Liver (tissue), 9 donors: Measurements from ENCODE around the gene SPTBN1. TPM values are rescaled to one million over a fixed set of nuclear protein-coding genes. Genes with fewer than 3 reads are reported as not detected.

Source experiments
- DNase-seq: peaks from one replicate; pipeline ENCODE4 v3.0.0-alpha.2; 2017; ENCODE audit warnings: low spot score
- H3K27ac ChIP-seq, 2 donors: one replicate each; pipeline ENCODE4 v1.7.0; 2013; ENCODE audit warnings: inconsistent platforms in 2 of 2, low read length in 2 of 2, control low read depth in 1 of 2, low read depth in 1 of 2, mild to moderate bottlenecking in 1 of 2
- H3K27me3 ChIP-seq, 4 donors: one replicate each; pipeline versions ENCODE4 v1.6.1 to v1.7.0; 2013; ENCODE audit warnings: low read length in 3 of 4, inconsistent platforms in 1 of 4, mild to moderate bottlenecking in 1 of 4, moderate library complexity in 1 of 4; ENCODE audit not compliant: control insufficient read depth in 4 of 4, insufficient read depth in 4 of 4
- H3K36me3 ChIP-seq, 4 donors: one replicate each; pipeline versions ENCODE4 v1.6.1 to v1.7.0; 2013; ENCODE audit warnings: low read length in 3 of 4, mild to moderate bottlenecking in 3 of 4, low read depth in 1 of 4, moderate library complexity in 1 of 4; ENCODE audit not compliant: control insufficient read depth in 4 of 4, insufficient read depth in 3 of 4
- H3K4me1 ChIP-seq, 4 donors: one replicate each; pipeline versions ENCODE4 v1.6.1 to v1.7.0; 2013; ENCODE audit warnings: low read length in 3 of 4, mild to moderate bottlenecking in 3 of 4, moderate library complexity in 1 of 4; ENCODE audit not compliant: control insufficient read depth in 4 of 4, insufficient read depth in 4 of 4
- H3K4me3 ChIP-seq, 3 donors: one replicate each; pipeline versions ENCODE4 v1.6.1 to v1.7.0; 2013; ENCODE audit warnings: low read length in 3 of 3, control low read depth in 1 of 3, low read depth in 1 of 3, mild to moderate bottlenecking in 1 of 3
- H3K9ac ChIP-seq, 2 donors: one replicate each; pipeline ENCODE4 v1.7.0; 2013; ENCODE audit warnings: low read length in 2 of 2, mild to moderate bottlenecking in 2 of 2, moderate library complexity in 2 of 2, control low read depth in 1 of 2, low read depth in 1 of 2
- H3K9me3 ChIP-seq, 4 donors: one replicate each; pipeline versions ENCODE4 v1.6.1 to v1.7.0; 2013; ENCODE audit warnings: low read length in 3 of 4; ENCODE audit not compliant: control insufficient read depth in 4 of 4
- ATF3 ChIP-seq: IDR thresholded peaks from 2 replicates; pipeline ENCODE4 v1.6.1; 2016; ENCODE audit warnings: antibody characterized with exemption
- CTCF ChIP-seq: fragments of 150-350 bp; IDR thresholded peaks from 2 replicates; pipeline ENCODE4 v1.5.1; 2017; ENCODE audit warnings: improper control_type of control experiment, low read depth, low read length; ENCODE audit not compliant: missing input control
- EGR1 ChIP-seq, 2 donors: IDR thresholded peaks; 2 replicates each; pipeline ENCODE4 v1.6.1; 2016 to 2018; ENCODE audit warnings: antibody characterized with exemption in 2 of 2, low read depth in 2 of 2
- FOXA1 ChIP-seq: IDR thresholded peaks from 2 replicates; pipeline ENCODE4 v1.6.1; 2016; ENCODE audit warnings: antibody characterized with exemption
- FOXA2 ChIP-seq: IDR thresholded peaks from 2 replicates; pipeline ENCODE4 v1.6.1; 2016; ENCODE audit warnings: antibody characterized with exemption
- GABPA ChIP-seq, 2 donors: IDR thresholded peaks in 1 of 2; conservative IDR thresholded peaks in 1 of 2; 2 replicates each; pipeline ENCODE4 v1.6.1; 2016; ENCODE audit warnings: antibody characterized with exemption in 2 of 2, mild to moderate bottlenecking in 1 of 2, moderate library complexity in 1 of 2
- HNF4A ChIP-seq, 2 donors: conservative IDR thresholded peaks; 2 replicates each; pipeline ENCODE4 v1.6.1; 2016; ENCODE audit warnings: antibody characterized with exemption in 2 of 2, mild to moderate bottlenecking in 2 of 2
- HNF4G ChIP-seq: IDR thresholded peaks from 2 replicates; pipeline ENCODE4 v1.6.1; 2016; ENCODE audit warnings: antibody characterized with exemption
- JUND ChIP-seq, 2 donors: IDR thresholded peaks; 2 replicates each; pipeline ENCODE4 v1.6.1; 2016; ENCODE audit warnings: antibody characterized with exemption in 2 of 2
- MAX ChIP-seq: IDR thresholded peaks from 2 replicates; pipeline ENCODE4 v1.6.1; 2016; ENCODE audit warnings: antibody characterized with exemption
- NR2F2 ChIP-seq: IDR thresholded peaks from 2 replicates; pipeline ENCODE4 v1.6.1; 2016; ENCODE audit warnings: antibody characterized with exemption
- RAD21 ChIP-seq, 2 donors: IDR thresholded peaks; 2 replicates each; pipeline ENCODE4 v1.6.1; 2016; ENCODE audit warnings: antibody characterized with exemption in 2 of 2, mild to moderate bottlenecking in 2 of 2
- REST ChIP-seq: IDR thresholded peaks from 2 replicates; pipeline ENCODE4 v1.6.1; 2016; ENCODE audit warnings: antibody characterized with exemption, mild to moderate bottlenecking
- RXRA ChIP-seq, 2 donors: IDR thresholded peaks; 2 replicates each; pipeline ENCODE4 v1.6.1; 2017 to 2018; ENCODE audit warnings: antibody characterized with exemption in 2 of 2, mild to moderate bottlenecking in 1 of 2
- SP1 ChIP-seq: IDR thresholded peaks from 2 replicates; pipeline ENCODE4 v1.6.1; 2018; ENCODE audit warnings: antibody characterized with exemption, mild to moderate bottlenecking
- TAF1 ChIP-seq: conservative IDR thresholded peaks from 2 replicates; pipeline ENCODE4 v1.6.1; 2016; ENCODE audit warnings: antibody characterized with exemption, mild to moderate bottlenecking
- YY1 ChIP-seq: IDR thresholded peaks from 2 replicates; pipeline ENCODE4 v1.6.1; 2016; ENCODE audit warnings: antibody characterized with exemption, mild to moderate bottlenecking
- ZBTB33 ChIP-seq: IDR thresholded peaks from 2 replicates; pipeline ENCODE4 v1.6.1; 2016; ENCODE audit warnings: antibody characterized with exemption
- WGBS: extraction: QIAGEN DNeasy Blood & Tissue Kit; methylation state at CpG from one replicate; pipeline ENCODE4 v1.1.7; 2013; 5-methylcytosine and 5-hydroxymethylcytosine counted together
- polyA plus RNA-seq, 2 donors: library from polyadenylated mRNA; stranded (reverse) in 1 of 2; unstranded in 1 of 2; fragments of 200-250 nt in 1 of 2; fragments of >200 nt in 1 of 2; fragmentation: Nextera tagmentation in 1 of 2; extraction: Ambion mirVana in 1 of 2; gene quantifications; one replicate each; pipeline versions ENCODE4 v1.2.1 to v1.2.3, GENCODE V29; 2013 to 2015
- total RNA-seq, 2 donors: library from RNA; depleted of rRNA; stranded (reverse); fragments of >200 nt; gene quantifications; one replicate each; pipeline ENCODE4 v1.2.3, GENCODE V29; 2014
- donor health status: healthy.
- donor health status: healthy.
- donor health status: healthy.
- donor health status: healthy.
- donor health status: healthy.

The SPTBN1 gene
- total and polyA plus RNA-seq, 4 donors: 44.8 to 191 (median 75.9) TPM

GRCh38 chr2:54586062-54586461, 129.9 kb downstream of the SPTBN1 start:
- no peak for DNase-seq
- Histone ChIP-seq H3K4me3 (no peak overlapping the region), H3K9ac (peak overlapping the region in 1 of 2 donors; percentile 67), H3K36me3 (peaks cover 0 to 3% (median 0%) of the 10 kb centered on the region in 4 donors), H3K9me3 (no peaks in the 10 kb centered on the region), H3K4me1 (peaks cover 18 to 84% (median 75%) of the 10 kb centered on the region in 4 donors), H3K27ac (peak overlapping the region; percentile 29 to 63), H3K27me3 (no peaks in the 10 kb centered on the region)
- no peak for TF ChIP-seq NR2F2
- no peak for TF ChIP-seq YY1
- peak; percentile 62 to 63 for TF ChIP-seq HNF4A (conservative IDR thresholded peaks at IDR 0.05)
- TF ChIP-seq SP1: peak; percentile 47
- peak; percentile 30 to 40 for TF ChIP-seq RAD21 (IDR thresholded peaks at IDR 0.05)
- peak; percentile 61 to 82 for TF ChIP-seq RXRA (IDR thresholded peaks at IDR 0.05)
- TF ChIP-seq JUND (IDR thresholded peaks at IDR 0.05): peak; percentile 71 to 79
- no peak for TF ChIP-seq MAX
- TF ChIP-seq REST: peak; percentile 43
- TF ChIP-seq CTCF: no peak
- TF ChIP-seq ATF3: peak; percentile 54
- TF ChIP-seq FOXA2: no peak
- no peak for TF ChIP-seq HNF4G
- no peak for TF ChIP-seq TAF1
- peak; percentile 32 for TF ChIP-seq ZBTB33
- no peak for TF ChIP-seq GABPA (IDR thresholded peaks at IDR 0.05 in 1 of 2, conservative IDR thresholded peaks at IDR 0.05 in 1 of 2)
- TF ChIP-seq EGR1 (IDR thresholded peaks at IDR 0.05; ENCODE audit: low read depth in 2 of 2): no peak
- no peak for TF ChIP-seq FOXA1
- WGBS: 20% methylated on average over 7 of the region's 7 CpGs
